HEK293 (cell line): ENCODE measurements around the gene TBX4.

Source experiments
- BCL11B ChIP-seq: fragments of 450-650 bp; formaldehyde crosslinking; IDR thresholded peaks from 2 replicates; pipeline ENCODE4 v1.5.1; 2016; ENCODE audit warnings: low read depth, missing biosample characterization, missing genetic modification characterization
- GLIS1 ChIP-seq: fragments of 450-650 bp; formaldehyde crosslinking; IDR thresholded peaks from 2 replicates; pipeline ENCODE4 v1.5.1; 2016; ENCODE audit warnings: missing biosample characterization, missing genetic modification characterization
- GLIS2 ChIP-seq: fragments of 450-650 bp; formaldehyde crosslinking; IDR thresholded peaks from 2 replicates; pipeline ENCODE4 v1.5.1; 2016; ENCODE audit warnings: missing biosample characterization, missing genetic modification characterization
- REPIN1 ChIP-seq: fragments of 450-650 bp; formaldehyde crosslinking; IDR thresholded peaks from 2 replicates; pipeline ENCODE4 v1.5.1; 2017; ENCODE audit warnings: missing biosample characterization, missing genetic modification characterization, low read depth
- SP2 ChIP-seq: fragments of 450-650 bp; formaldehyde crosslinking; IDR thresholded peaks from 2 replicates; pipeline ENCODE4 v1.5.1; 2016; ENCODE audit warnings: missing biosample characterization, missing genetic modification characterization
- WT1 ChIP-seq: fragments of 450-650 bp; formaldehyde crosslinking; IDR thresholded peaks from 2 replicates; pipeline ENCODE4 v1.5.1; 2016; ENCODE audit warnings: missing biosample characterization, missing genetic modification characterization
- YY1 ChIP-seq: fragments of 450-650 bp; formaldehyde crosslinking; IDR thresholded peaks from 2 replicates; pipeline ENCODE4 v1.5.1; 2018; ENCODE audit warnings: missing biosample characterization, missing genetic modification characterization
- ZBTB20 ChIP-seq: fragments of 450-650 bp; formaldehyde crosslinking; IDR thresholded peaks from 2 replicates; pipeline ENCODE4 v1.5.1; 2016; ENCODE audit warnings: missing biosample characterization, missing genetic modification characterization
- ZBTB48 ChIP-seq: fragments of 450-650 bp; formaldehyde crosslinking; IDR thresholded peaks from 2 replicates; pipeline ENCODE4 v1.5.1; 2016; ENCODE audit warnings: missing biosample characterization, missing genetic modification characterization
- ZBTB6 ChIP-seq: fragments of 450-650 bp; formaldehyde crosslinking; IDR thresholded peaks from 2 replicates; pipeline ENCODE4 v1.5.1; 2017; ENCODE audit warnings: missing biosample characterization, missing genetic modification characterization
- ZFP41 ChIP-seq: fragments of 450-650 bp; formaldehyde crosslinking; IDR thresholded peaks from 2 replicates; pipeline ENCODE4 v1.5.1; 2016; ENCODE audit warnings: missing biosample characterization, missing genetic modification characterization, borderline replicate concordance
- ZNF132 ChIP-seq: fragments of 450-650 bp; formaldehyde crosslinking; IDR thresholded peaks from 2 replicates; pipeline ENCODE4 v1.5.1; 2017; ENCODE audit warnings: missing biosample characterization, missing genetic modification characterization, borderline replicate concordance
- ZNF2 ChIP-seq: fragments of 450-650 bp; formaldehyde crosslinking; IDR thresholded peaks from 2 replicates; pipeline ENCODE4 v1.5.1; 2016; ENCODE audit warnings: missing biosample characterization, missing genetic modification characterization
- ZNF24 ChIP-seq: fragments of 450-650 bp; formaldehyde crosslinking; IDR thresholded peaks from 2 replicates; pipeline ENCODE4 v1.5.1; 2016; ENCODE audit warnings: missing biosample characterization, missing genetic modification characterization
- ZNF311 ChIP-seq: fragments of 450-650 bp; formaldehyde crosslinking; IDR thresholded peaks from 2 replicates; pipeline ENCODE4 v1.5.1; 2017; ENCODE audit warnings: missing biosample characterization, missing genetic modification characterization, borderline replicate concordance
- ZNF391 ChIP-seq: fragments of 450-650 bp; formaldehyde crosslinking; IDR thresholded peaks from 2 replicates; pipeline ENCODE4 v1.5.1; 2016; ENCODE audit warnings: low read depth, missing biosample characterization, missing genetic modification characterization, borderline replicate concordance
- ZNF404 ChIP-seq: fragments of 450-650 bp; formaldehyde crosslinking; IDR thresholded peaks from 2 replicates; pipeline ENCODE4 v1.5.1; 2017; ENCODE audit warnings: missing biosample characterization, missing genetic modification characterization
- ZNF544 ChIP-seq: fragments of 450-650 bp; formaldehyde crosslinking; IDR thresholded peaks from 2 replicates; pipeline ENCODE4 v1.5.0; 2017; ENCODE audit warnings: missing biosample characterization, missing genetic modification characterization
- ZNF580 ChIP-seq: fragments of 450-650 bp; formaldehyde crosslinking; IDR thresholded peaks from 2 replicates; pipeline ENCODE4 v1.5.1; 2016; ENCODE audit warnings: missing biosample characterization, missing genetic modification characterization
- ZNF610 ChIP-seq: fragments of 450-650 bp; formaldehyde crosslinking; IDR thresholded peaks from 2 replicates; pipeline ENCODE4 v1.5.1; 2016; ENCODE audit warnings: missing biosample characterization, missing genetic modification characterization, borderline replicate concordance
- ZNF639 ChIP-seq: fragments of 450-650 bp; formaldehyde crosslinking; IDR thresholded peaks from 2 replicates; pipeline ENCODE4 v1.5.1; 2016; ENCODE audit warnings: missing biosample characterization, missing genetic modification characterization
- ZNF660 ChIP-seq: fragments of 450-650 bp; IDR thresholded peaks from 2 replicates; pipeline ENCODE4 v1.5.1; 2018; ENCODE audit warnings: missing biosample characterization, mild to moderate bottlenecking, missing genetic modification characterization
- ZNF664 ChIP-seq: fragments of 450-650 bp; formaldehyde crosslinking; IDR thresholded peaks from 2 replicates; pipeline ENCODE4 v1.5.1; 2016; ENCODE audit warnings: missing biosample characterization, missing genetic modification characterization
- ZNF677 ChIP-seq: fragments of 450-650 bp; IDR thresholded peaks from 2 replicates; pipeline ENCODE4 v1.5.0; 2018; ENCODE audit warnings: missing biosample characterization, mild to moderate bottlenecking, missing genetic modification characterization, moderate library complexity
- ZNF692 ChIP-seq: fragments of 450-650 bp; formaldehyde crosslinking; IDR thresholded peaks from 2 replicates; pipeline ENCODE4 v1.5.1; 2016; ENCODE audit warnings: missing biosample characterization, missing genetic modification characterization
- ZNF785 ChIP-seq: fragments of 450-650 bp; formaldehyde crosslinking; IDR thresholded peaks from 2 replicates; pipeline ENCODE4 v1.5.1; 2016; ENCODE audit warnings: missing biosample characterization, missing genetic modification characterization
- ZNF791 ChIP-seq: fragments of 450-650 bp; formaldehyde crosslinking; IDR thresholded peaks from 2 replicates; pipeline ENCODE4 v1.5.1; 2016; ENCODE audit warnings: missing biosample characterization, missing genetic modification characterization
- ZSCAN30 ChIP-seq: fragments of 450-650 bp; IDR thresholded peaks from 2 replicates; pipeline ENCODE4 v1.5.1; 2018; ENCODE audit warnings: missing biosample characterization, mild to moderate bottlenecking, missing genetic modification characterization, moderate library complexity
- TF ChIP-seq, protein P1 (sequence below): fragments of 450-650 bp; formaldehyde crosslinking; IDR thresholded peaks from 2 replicates; pipeline ENCODE4 v1.5.1; 2016; ENCODE audit warnings: missing biosample characterization, missing genetic modification characterization
- TF ChIP-seq, protein P2 (sequence below): fragments of 450-650 bp; formaldehyde crosslinking; conservative IDR thresholded peaks from 2 replicates; pipeline ENCODE4 v1.5.1; 2016; ENCODE audit warnings: low read depth, missing biosample characterization, missing genetic modification characterization

TBX4 gene

DNA sequence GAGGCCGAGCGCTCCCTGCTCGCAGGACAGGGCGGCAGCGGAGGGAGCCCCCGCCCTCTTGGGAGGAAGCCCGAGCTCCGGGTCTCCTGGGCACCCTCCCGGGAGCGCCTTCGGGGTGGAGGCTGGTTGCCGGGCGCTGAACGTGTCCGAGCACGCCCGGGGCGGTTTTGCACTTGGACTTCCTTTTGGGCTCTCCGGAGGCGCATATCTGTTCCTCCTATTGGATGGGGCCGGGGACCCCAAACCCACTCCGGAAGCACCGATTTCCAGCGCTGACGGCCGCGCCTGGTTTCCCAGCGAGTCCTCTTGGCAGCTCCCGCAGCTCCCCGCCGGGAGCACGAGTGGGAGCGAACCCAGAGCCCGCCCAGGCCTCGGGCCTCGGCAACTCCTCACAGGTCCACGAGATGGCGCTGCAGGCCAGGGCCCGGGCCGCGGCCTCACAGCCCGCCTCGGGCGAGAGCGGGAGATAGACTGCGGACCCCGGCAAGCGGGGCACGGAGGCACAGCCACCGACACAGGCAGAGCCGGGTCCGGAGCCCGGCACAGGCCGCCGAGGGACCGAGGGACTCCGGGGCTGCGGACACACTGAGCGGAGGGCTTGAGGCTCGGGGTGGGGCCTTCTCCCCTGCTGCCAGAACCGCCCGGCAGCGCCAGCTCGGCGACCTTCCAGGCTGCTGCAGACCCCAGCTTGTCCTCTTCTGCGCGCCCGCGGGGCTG lies 39.9 kb upstream of the TBX4 start (continued):
- TF ChIP-seq, protein P1, sequence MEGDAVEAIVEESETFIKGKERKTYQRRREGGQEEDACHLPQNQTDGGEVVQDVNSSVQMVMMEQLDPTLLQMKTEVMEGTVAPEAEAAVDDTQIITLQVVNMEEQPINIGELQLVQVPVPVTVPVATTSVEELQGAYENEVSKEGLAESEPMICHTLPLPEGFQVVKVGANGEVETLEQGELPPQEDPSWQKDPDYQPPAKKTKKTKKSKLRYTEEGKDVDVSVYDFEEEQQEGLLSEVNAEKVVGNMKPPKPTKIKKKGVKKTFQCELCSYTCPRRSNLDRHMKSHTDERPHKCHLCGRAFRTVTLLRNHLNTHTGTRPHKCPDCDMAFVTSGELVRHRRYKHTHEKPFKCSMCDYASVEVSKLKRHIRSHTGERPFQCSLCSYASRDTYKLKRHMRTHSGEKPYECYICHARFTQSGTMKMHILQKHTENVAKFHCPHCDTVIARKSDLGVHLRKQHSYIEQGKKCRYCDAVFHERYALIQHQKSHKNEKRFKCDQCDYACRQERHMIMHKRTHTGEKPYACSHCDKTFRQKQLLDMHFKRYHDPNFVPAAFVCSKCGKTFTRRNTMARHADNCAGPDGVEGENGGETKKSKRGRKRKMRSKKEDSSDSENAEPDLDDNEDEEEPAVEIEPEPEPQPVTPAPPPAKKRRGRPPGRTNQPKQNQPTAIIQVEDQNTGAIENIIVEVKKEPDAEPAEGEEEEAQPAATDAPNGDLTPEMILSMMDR (tag by site-specific recombination), result peak; percentile 98
- TF ChIP-seq ZNF391 (peak; percentile 61; the same call in 1 of the 2 replicates), ZNF785 (peak; percentile 96), ZBTB6 (tag by site-specific recombination) (0 out of 2 replicates have a peak, but pooled peaks have one; percentile 4), BCL11B (tag by site-specific recombination) (peak; percentile 47; the same call in 1 of the 2 replicates), ZBTB48 (tag by site-specific recombination) (peak; percentile 29; the same call in 1 of the 2 replicates), ZBTB20 (tag by site-specific recombination) (peak; percentile 87; the same call in 1 of the 2 replicates), ZNF639 (tag by site-specific recombination) (peak; percentile 69; the same call in 1 of the 2 replicates), SP2 (peak; percentile 44; the same call in 1 of the 2 replicates), ZNF404 (tag by site-specific recombination) (no peak), GLIS2 (0 out of 2 replicates have a peak, but pooled peaks have one; percentile 14), ZNF132 (tag by site-specific recombination) (no peak), ZNF24 (tag by site-specific recombination) (peak; percentile 48; the same call in 1 of the 2 replicates), ZNF677 (tag by site-specific recombination) (peak; percentile 51; the same call in 1 of the 2 replicates), ZNF2 (tag by site-specific recombination) (peak; percentile 93), REPIN1 (tag by site-specific recombination) (no peak), GLIS1 (tag by site-specific recombination) (0 out of 2 replicates have a peak, but pooled peaks have one; percentile 25), YY1 (tag by site-specific recombination) (0 out of 2 replicates have a peak, but pooled peaks have one; percentile 15), ZNF544 (tag by site-specific recombination) (no peak), ZNF791 (tag by site-specific recombination) (no peak), ZFP41 (tag by site-specific recombination) (no peak), ZNF311 (tag by site-specific recombination) (no peak), ZNF580 (tag by site-specific recombination) (0 out of 2 replicates have a peak, but pooled peaks have one; percentile 8), ZNF664 (no peak), ZNF692 (tag by site-specific recombination) (peak; percentile 80; the same call in 1 of the 2 replicates), ZSCAN30 (peak; percentile 85), ZNF660 (tag by site-specific recombination) (peak; percentile 81; the same call in 1 of the 2 replicates), ZNF610 (tag by site-specific recombination) (peak; percentile 53; the same call in 1 of the 2 replicates), WT1 (tag by site-specific recombination) (peak; percentile 45; the same call in 1 of the 2 replicates)
- TF ChIP-seq, protein P2, sequence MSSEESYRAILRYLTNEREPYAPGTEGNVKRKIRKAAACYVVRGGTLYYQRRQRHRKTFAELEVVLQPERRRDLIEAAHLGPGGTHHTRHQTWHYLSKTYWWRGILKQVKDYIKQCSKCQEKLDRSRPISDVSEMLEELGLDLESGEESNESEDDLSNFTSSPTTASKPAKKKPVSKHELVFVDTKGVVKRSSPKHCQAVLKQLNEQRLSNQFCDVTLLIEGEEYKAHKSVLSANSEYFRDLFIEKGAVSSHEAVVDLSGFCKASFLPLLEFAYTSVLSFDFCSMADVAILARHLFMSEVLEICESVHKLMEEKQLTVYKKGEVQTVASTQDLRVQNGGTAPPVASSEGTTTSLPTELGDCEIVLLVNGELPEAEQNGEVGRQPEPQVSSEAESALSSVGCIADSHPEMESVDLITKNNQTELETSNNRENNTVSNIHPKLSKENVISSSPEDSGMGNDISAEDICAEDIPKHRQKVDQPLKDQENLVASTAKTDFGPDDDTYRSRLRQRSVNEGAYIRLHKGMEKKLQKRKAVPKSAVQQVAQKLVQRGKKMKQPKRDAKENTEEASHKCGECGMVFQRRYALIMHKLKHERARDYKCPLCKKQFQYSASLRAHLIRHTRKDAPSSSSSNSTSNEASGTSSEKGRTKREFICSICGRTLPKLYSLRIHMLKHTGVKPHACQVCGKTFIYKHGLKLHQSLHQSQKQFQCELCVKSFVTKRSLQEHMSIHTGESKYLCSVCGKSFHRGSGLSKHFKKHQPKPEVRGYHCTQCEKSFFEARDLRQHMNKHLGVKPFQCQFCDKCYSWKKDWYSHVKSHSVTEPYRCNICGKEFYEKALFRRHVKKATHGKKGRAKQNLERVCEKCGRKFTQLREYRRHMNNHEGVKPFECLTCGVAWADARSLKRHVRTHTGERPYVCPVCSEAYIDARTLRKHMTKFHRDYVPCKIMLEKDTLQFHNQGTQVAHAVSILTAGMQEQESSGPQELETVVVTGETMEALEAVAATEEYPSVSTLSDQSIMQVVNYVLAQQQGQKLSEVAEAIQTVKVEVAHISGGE (tag by site-specific recombination), result peak; percentile 41; the same call in 1 of the 2 replicates
